HepG2 (cell line): Measurements from ENCODE around the gene ARHGAP26.

Experiments
- ATF7 ChIP-seq, 2 experiments: fragments of 450-650 bp in 1 of 2; sonication (generic) in 1 of 2; formaldehyde crosslinking in 1 of 2; IDR thresholded peaks; 2 replicates each; pipeline versions ENCODE4 v1.4.0 to v1.6.1; 2016 to 2020; ENCODE audit warnings: antibody characterized with exemption in 1 of 2, mild to moderate bottlenecking in 1 of 2, missing genetic modification reagents in 1 of 2
- EZH2 ChIP-seq: conservative IDR thresholded peaks from 2 replicates; pipeline ENCODE4 v1.6.1; 2012; ENCODE audit warnings: mild to moderate bottlenecking, low read depth, low read length, moderate library complexity
- FOSL2 ChIP-seq: sonication (generic); formaldehyde crosslinking; IDR thresholded peaks from 2 replicates; pipeline ENCODE4 v1.4.0; 2020; ENCODE audit warnings: missing genetic modification reagents
- JUND ChIP-seq: sonication (generic); formaldehyde crosslinking; IDR thresholded peaks from 2 replicates; pipeline ENCODE4 v1.8.0; 2022; ENCODE audit warnings: mild to moderate bottlenecking, missing genetic modification reagents
- NCOR1 ChIP-seq: fragments of 200-600 bp; sonication (generic); IDR thresholded peaks from 2 replicates; pipeline ENCODE4 v1.7.0; 2017; ENCODE audit warnings: antibody characterized with exemption, low read length, borderline replicate concordance
- POLR2A ChIP-seq, 2 experiments: IDR thresholded peaks; 2 replicates each; pipeline ENCODE4 v1.6.1; 2011; ENCODE audit warnings: low read depth in 2 of 2, low read length in 2 of 2, mild to moderate bottlenecking in 1 of 2, moderate library complexity in 1 of 2; ENCODE audit not compliant: insufficient read depth in 1 of 2
- SP2 ChIP-seq: sonication (generic); formaldehyde crosslinking; IDR thresholded peaks from 2 replicates; pipeline ENCODE4 v1.5.1; 2020; ENCODE audit warnings: mild to moderate bottlenecking, missing genetic modification reagents
- STAT5B ChIP-seq: sonication (generic); formaldehyde crosslinking; IDR thresholded peaks from 2 replicates; pipeline ENCODE4 v1.4.0; 2020; ENCODE audit warnings: missing genetic modification reagents
- ZFP1 ChIP-seq: IDR thresholded peaks from 2 replicates; pipeline ENCODE4 v1.6.1; 2016
- ZFX ChIP-seq: sonication (generic); formaldehyde crosslinking; IDR thresholded peaks from 2 replicates; pipeline ENCODE4 v1.4.0; 2020; ENCODE audit warnings: mild to moderate bottlenecking, low read depth, missing genetic modification reagents, moderate library complexity

GRCh38 chr5:143267186-143267585, 497.0 kb downstream of the ARHGAP26 start:
- no peak for TF ChIP-seq POLR2A (IDR thresholded peaks at IDR 0.05; ENCODE audit: insufficient read depth in 1 of 2, low read depth in 2 of 2, low read length in 2 of 2)
- TF ChIP-seq FOSL2 (CRISPR knock-in tag) = no peak
- TF ChIP-seq NCOR1 = no peak
- no peak for TF ChIP-seq ZFX
- no peak for TF ChIP-seq JUND (CRISPR knock-in tag)
- no peak for TF ChIP-seq SP2 (CRISPR knock-in tag)
- TF ChIP-seq STAT5B = no peak
- TF ChIP-seq ZFP1 = no peak
- no peak for TF ChIP-seq EZH2
- TF ChIP-seq ATF7 (IDR thresholded peaks at IDR 0.05) = no peak
- TF ChIP-seq ATF7 (CRISPR knock-in tag; IDR thresholded peaks at IDR 0.05) = no peak
